Measurements from ENCODE around the gene COL7A1.

DNA sequence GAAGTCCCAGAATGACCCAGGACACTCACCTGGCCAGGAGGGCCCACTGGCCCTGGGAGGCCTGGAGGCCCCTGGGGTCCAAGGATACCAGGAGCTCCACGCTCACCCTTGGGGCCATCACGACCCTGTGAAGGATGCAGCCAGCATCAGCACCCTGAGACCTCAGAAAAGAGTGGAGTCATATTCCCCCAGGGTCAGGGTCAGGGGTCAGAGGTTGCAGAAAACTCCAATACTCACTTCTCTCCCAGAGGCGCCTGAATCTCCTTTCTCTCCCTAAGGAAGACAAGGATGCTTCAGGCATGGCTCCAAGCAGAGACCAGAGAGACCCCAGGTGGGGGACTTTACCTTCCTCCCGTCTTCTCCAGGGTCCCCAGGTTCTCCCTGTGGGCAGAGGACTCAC, 18.5 kb downstream of the COL7A1 start:
- TF ChIP-seq, protein P1, sequence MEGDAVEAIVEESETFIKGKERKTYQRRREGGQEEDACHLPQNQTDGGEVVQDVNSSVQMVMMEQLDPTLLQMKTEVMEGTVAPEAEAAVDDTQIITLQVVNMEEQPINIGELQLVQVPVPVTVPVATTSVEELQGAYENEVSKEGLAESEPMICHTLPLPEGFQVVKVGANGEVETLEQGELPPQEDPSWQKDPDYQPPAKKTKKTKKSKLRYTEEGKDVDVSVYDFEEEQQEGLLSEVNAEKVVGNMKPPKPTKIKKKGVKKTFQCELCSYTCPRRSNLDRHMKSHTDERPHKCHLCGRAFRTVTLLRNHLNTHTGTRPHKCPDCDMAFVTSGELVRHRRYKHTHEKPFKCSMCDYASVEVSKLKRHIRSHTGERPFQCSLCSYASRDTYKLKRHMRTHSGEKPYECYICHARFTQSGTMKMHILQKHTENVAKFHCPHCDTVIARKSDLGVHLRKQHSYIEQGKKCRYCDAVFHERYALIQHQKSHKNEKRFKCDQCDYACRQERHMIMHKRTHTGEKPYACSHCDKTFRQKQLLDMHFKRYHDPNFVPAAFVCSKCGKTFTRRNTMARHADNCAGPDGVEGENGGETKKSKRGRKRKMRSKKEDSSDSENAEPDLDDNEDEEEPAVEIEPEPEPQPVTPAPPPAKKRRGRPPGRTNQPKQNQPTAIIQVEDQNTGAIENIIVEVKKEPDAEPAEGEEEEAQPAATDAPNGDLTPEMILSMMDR (conservative IDR thresholded peaks at IDR 0.05; ENCODE audit: low read length): no peak
- no peak for TF ChIP-seq EZH2phosphoT487 (IDR thresholded peaks at IDR 0.05; ENCODE audit: borderline replicate concordance, low read depth, low read length)
